Measurements from ENCODE around the gene DZIP1. TPM values are rescaled to one million over a fixed set of nuclear protein-coding genes. Genes with fewer than 3 reads are reported as not detected.
"Not testable (repeated sequence)": the region's sequence is repeated elsewhere in the genome, so short reads cannot be mapped to it uniquely, and the experiment has no call there.

DZIP1 gene
- total and polyA plus RNA-seq, 2 of the 8 experiments (the other 6 are each of a cell fraction or from before 2014, with no cell fraction given), result 7.6 to 24.6 TPM

DNA sequence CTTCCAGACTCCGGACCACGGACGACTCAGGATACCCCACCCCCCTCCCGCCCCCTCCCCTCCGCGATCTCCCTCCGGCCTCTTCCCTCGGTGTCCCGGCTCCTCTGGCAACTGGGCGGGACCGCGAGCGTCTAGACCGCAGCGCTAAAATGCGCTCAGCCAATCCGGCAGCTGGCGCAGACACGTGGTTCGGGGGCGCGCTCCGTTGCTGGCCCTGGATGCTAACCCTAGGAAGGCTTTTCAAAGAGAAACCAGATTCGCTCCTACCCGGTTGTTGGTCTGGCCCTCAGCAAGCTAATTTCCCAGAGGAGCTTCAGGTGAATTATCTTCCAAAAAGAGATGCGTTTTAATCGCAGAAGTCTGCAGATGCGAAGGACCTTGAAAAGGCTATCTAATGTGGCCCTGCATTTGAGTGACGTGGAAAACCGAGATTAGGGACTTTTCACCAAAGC, at the start of gene DZIP1 (continued):
- TF ChIP-seq ZNF274 (IDR thresholded peaks at IDR 0.05; ENCODE audit: borderline replicate concordance, extremely low read depth, low read length), result no peak
- no peak for TF ChIP-seq JUND (IDR thresholded peaks at IDR 0.05; ENCODE audit: low read length)
- TF ChIP-seq NANOG (IDR thresholded peaks at IDR 0.05; ENCODE audit: insufficient read depth, low read depth, low read length, poor library complexity, severe bottlenecking), result no peak

DNA sequence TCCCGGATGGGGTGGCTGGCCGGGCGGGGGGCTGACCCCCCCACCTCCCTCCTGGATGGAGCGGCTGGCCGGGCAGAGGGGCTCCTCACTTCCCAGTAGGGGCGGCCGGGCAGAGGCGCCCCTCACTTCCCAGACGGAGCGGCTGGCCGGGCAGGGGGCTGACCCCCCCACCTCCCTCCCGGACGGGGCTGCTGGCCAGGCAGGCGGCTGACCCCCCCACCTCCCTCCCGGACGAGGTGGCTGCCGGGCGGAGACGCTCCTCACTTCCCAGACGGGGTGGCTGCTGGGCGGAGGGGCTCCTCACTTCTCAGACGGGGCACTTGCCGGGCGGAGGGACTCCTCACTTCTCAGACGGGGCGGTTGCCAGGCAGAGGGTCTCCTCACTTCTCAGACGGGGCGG, 46.5 kb upstream of the DZIP1 start:
- peaks cover 0 to 36% of the 10 kb centered on the region in 2 experiments; a peak in 2 of 4 replicates for H3K79me2 ChIP-seq (ENCODE audit: control insufficient read depth in 1 of 2, insufficient read depth in 2 of 2, low read length in 2 of 2)
- H3K79me1 ChIP-seq (ENCODE audit: low read depth, low read length); H3K4ac ChIP-seq (replicated peaks; ENCODE audit: insufficient read length, low read depth, low read length); H3K14ac ChIP-seq (ENCODE audit: insufficient read length); H2BK5ac ChIP-seq (ENCODE audit: low read depth, low read length); H2BK120ac ChIP-seq (replicated peaks; ENCODE audit: low read depth, low read length); CTCF ChIA-PET (ENCODE audit: partially characterized antibody); H4K91ac ChIP-seq (replicated peaks; ENCODE audit: insufficient read length, low read length); H2BK12ac ChIP-seq (ENCODE audit: low read depth, low read length); H3K9ac ChIP-seq (replicated peaks in 1 of 4; ENCODE audit: extremely low read depth in 1 of 4, low read depth in 3 of 4, low read length in 3 of 4); H2AFZ ChIP-seq (ENCODE audit: low read length); H3K27ac ChIP-seq (ENCODE audit: low read depth, low read length); POLR2A ChIA-PET (ENCODE audit: partially characterized antibody); H3K56ac ChIP-seq (replicated peaks; ENCODE audit: insufficient read length, low read depth, low read length); H2BK20ac ChIP-seq (ENCODE audit: low read length); H2BK15ac ChIP-seq (ENCODE audit: low read length); H4K5ac ChIP-seq (ENCODE audit: insufficient read length, low read depth, low read length); H3K4me1 ChIP-seq (replicated peaks in 1 of 4; ENCODE audit: control insufficient read depth in 3 of 4, insufficient read depth in 4 of 4, low read length in 3 of 4); H3K4me3 ChIP-seq (ENCODE audit: extremely low read depth in 1 of 4, insufficient read depth in 2 of 4, low read depth in 3 of 4, low read length in 4 of 4); H3K27me3 ChIP-seq (replicated peaks in 1 of 4; ENCODE audit: control insufficient read depth in 3 of 4, extremely low read depth in 1 of 4, insufficient read depth in 3 of 4, low read length in 3 of 4); H3K23ac ChIP-seq (ENCODE audit: insufficient read length); H3K23me2 ChIP-seq (ENCODE audit: low read depth, low read length); H3K18ac ChIP-seq (ENCODE audit: extremely low read depth, low read length); H2AK5ac ChIP-seq (ENCODE audit: low read depth, low read length); H3K9me3 ChIP-seq (ENCODE audit: insufficient read depth in 2 of 2, low read depth in 1 of 2, low read length in 1 of 2); H3K4me2 ChIP-seq (ENCODE audit: insufficient read depth in 1 of 2, low read depth in 2 of 2, low read length in 2 of 2); H4K8ac ChIP-seq (ENCODE audit: extremely low read depth, insufficient read depth, low read length); DNase-seq (ENCODE audit: low read depth in 1 of 2, low spot score in 2 of 2); FAIRE-seq; H4K20me1 ChIP-seq (replicated peaks in 1 of 2; ENCODE audit: control insufficient read depth in 1 of 2, insufficient read depth in 2 of 2, low read length in 2 of 2); H3K36me3 ChIP-seq (ENCODE audit: control insufficient read depth in 2 of 4, insufficient read depth in 4 of 4, low read length in 3 of 4): not testable (repeated sequence)
- WGBS, 2 experiments (ENCODE audit: extremely low coverage in 1 of 2, insufficient coverage in 1 of 2, insufficient read length in 1 of 2, insufficient replicate concordance in 2 of 2, low coverage in 1 of 2, low lambda C conversion rate in 2 of 2, missing lambda C conversion rate in 1 of 2), result 96% methylated on average over 10 of the region's 28 CpGs; no CpG with 5 or more reads in 1 of the 2 experiments

Measured in H1 (cell line).